ENCODE data around the gene CORO2B.

The CORO2B gene

DNA sequence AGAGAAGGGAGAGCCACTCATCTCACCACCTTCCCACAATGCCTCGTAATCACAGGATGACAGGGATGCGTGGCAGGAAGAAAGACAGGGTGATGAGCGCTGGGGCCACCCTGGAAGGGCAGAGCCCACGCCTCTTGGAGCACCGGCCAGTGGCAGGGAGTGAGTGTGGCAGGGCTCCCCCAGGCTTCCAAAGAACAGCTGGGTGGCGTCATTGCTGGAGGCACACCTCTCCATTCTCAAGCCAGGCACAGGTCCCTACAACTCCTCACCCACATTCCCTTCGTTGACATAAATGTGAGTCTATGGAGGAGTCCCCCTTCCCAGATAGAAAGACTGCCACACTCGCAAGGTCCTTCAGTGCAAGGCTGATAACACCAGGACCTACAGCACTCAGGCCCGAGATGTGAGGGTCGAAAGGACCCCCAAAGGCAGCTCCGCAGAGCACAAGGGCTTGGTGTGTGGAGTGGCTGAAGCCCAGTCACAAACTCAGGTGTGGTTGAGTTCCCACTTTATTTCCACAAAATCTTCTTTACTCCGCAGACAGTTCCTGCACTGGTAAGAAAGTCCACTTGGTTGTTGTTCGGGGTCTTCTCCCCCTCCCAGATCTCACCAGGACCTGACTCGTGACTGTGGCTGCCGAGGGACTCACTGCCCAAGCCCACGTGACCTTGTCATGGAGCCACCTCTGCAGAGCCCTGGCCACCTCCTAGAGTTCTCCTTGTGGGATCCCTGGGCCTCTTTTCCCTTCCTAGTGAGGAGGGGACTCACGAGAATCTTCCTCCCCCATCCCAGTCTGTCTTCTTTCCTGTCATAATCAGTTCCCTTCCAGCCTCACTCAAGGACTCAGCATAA, 22.4 kb upstream of the CORO2B start:
- no peaks in the 10 kb centered on the region for H3K4me1 ChIP-seq
- no peaks in the 10 kb centered on the region for H3K36me3 ChIP-seq (ENCODE audit: control insufficient read depth, insufficient read depth, low read length)
- no peak overlapping the region for H3K4me2 ChIP-seq (ENCODE audit: low read length)
- no peak overlapping the region for H3K4me3 ChIP-seq (ENCODE audit: low read depth, low read length)
- no peak overlapping the region for H3K27ac ChIP-seq
- no peaks in the 10 kb centered on the region for H3K27me3 ChIP-seq (ENCODE audit: control insufficient read depth, insufficient read depth, low read length)
- no peak overlapping the region for H3K9ac ChIP-seq
- H3K79me2 ChIP-seq: no peaks in the 10 kb centered on the region
- no peaks in the 10 kb centered on the region for H3K9me3 ChIP-seq (ENCODE audit: control insufficient read depth, low read length)
- TF ChIP-seq, protein P1, sequence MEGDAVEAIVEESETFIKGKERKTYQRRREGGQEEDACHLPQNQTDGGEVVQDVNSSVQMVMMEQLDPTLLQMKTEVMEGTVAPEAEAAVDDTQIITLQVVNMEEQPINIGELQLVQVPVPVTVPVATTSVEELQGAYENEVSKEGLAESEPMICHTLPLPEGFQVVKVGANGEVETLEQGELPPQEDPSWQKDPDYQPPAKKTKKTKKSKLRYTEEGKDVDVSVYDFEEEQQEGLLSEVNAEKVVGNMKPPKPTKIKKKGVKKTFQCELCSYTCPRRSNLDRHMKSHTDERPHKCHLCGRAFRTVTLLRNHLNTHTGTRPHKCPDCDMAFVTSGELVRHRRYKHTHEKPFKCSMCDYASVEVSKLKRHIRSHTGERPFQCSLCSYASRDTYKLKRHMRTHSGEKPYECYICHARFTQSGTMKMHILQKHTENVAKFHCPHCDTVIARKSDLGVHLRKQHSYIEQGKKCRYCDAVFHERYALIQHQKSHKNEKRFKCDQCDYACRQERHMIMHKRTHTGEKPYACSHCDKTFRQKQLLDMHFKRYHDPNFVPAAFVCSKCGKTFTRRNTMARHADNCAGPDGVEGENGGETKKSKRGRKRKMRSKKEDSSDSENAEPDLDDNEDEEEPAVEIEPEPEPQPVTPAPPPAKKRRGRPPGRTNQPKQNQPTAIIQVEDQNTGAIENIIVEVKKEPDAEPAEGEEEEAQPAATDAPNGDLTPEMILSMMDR (IDR thresholded peaks at IDR 0.05): no peak
- no peak overlapping the region for H2AFZ ChIP-seq

DNA sequence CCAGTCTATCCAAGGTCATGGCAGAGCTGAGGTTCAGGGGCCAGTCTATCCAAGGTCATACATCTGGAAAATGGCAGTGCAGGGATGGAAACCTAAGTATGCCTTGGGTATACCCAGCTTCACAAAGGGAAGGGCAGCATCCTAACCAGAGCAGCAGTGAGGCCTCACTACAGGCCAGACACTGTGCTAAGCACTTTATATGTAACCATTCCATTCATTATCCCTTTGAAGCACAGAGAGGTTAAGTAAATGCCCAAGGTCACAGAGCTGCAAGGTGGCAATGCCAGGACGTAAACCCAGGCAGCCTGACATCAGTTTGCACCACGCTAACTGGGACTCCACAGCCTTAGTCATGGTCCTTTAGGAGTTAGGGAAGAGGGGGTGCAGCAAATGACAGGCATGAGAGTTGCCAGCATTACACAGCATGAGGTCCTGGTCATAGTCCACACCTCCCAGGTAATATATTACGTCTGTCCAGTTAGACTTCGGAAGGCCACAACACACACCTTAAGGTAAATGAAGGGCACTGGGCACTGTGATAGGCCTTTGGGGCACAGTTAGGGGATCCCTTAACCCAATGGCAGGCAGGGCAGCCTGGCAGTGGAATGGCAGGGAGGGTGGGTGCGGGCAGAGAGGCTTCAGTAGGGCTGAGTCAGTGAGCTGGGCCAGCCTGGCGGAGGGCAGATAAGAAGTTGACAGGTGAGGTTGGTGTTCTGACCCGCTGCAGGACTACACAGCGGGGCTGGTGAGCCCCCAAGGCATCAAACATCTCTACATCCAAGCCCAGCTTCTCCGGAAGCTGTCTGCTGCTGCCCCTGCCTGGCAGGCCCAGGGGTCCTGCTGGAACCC, 21.1 kb upstream of the CORO2B start:
- no peak overlapping the region for H3K4me3 ChIP-seq (ENCODE audit: low read depth, low read length)
- no peak overlapping the region for H3K27ac ChIP-seq
- no peaks in the 10 kb centered on the region for H3K36me3 ChIP-seq (ENCODE audit: control insufficient read depth, insufficient read depth, low read length)
- H2AFZ ChIP-seq: no peak overlapping the region
- no peaks in the 10 kb centered on the region for H3K9me3 ChIP-seq (ENCODE audit: control insufficient read depth, low read length)
- TF ChIP-seq, protein P1 (IDR thresholded peaks at IDR 0.05): no peak
- no peak overlapping the region for H3K4me2 ChIP-seq (ENCODE audit: low read length)
- no peaks in the 10 kb centered on the region for H3K79me2 ChIP-seq
- no peaks in the 10 kb centered on the region for H3K27me3 ChIP-seq (ENCODE audit: control insufficient read depth, insufficient read depth, low read length)
- no peak overlapping the region for H3K9ac ChIP-seq
- no peaks in the 10 kb centered on the region for H3K4me1 ChIP-seq

DNA sequence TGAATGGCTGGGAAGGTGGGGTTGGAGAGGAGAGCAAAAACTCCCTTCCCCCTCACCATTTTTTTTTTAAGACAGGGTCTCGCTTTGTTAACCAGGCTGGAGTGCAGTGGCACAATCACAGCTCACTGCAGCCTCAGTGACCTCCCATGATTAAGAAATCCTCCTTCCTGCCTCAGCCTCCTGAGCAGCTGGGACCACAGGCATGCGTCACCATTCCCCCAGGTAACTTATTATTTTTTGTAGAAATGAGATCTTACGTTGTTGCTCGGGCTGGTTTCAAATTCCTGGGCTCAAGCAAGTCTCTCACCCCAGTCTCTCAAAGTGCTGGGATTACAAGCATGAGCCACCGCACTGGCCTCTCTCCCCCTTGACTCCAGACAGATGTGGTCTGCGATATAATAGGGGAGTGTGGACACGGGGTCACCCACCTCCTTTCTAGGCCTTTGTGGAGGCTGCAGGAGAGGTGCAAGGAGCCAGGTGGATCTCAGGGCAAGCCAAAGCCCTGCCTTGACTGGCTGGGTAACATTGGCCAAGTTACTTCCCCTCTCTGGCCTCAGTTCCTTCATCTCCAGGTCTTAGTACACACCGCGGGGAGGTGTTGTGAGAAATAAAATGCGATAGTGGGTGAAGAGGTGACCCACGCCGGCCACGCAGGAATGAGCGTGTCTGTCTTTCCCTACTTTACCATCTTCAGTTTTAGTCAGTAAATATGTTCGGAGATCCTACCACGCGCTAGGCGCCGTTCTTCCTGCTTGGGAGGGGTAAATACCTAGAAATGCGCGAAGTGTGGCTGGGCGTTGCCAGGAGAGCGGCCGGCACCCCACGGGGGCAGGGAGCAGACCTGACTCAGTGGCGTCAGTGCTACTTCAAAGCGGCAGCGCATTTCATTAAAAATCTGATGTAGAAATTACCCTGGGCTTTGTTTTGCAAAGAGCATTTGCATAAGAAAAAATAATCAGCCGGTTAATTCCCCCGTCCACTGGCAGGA, 20.2 kb upstream of the CORO2B start:
- H3K36me3 ChIP-seq (ENCODE audit: control insufficient read depth, insufficient read depth, low read length): no peaks in the 10 kb centered on the region
- no peaks in the 10 kb centered on the region for H3K79me2 ChIP-seq
- H3K27me3 ChIP-seq (ENCODE audit: control insufficient read depth, insufficient read depth, low read length): no peaks in the 10 kb centered on the region
- H3K4me1 ChIP-seq: no peaks in the 10 kb centered on the region
- H2AFZ ChIP-seq: peak overlapping the region; percentile 68
- TF ChIP-seq, protein P1 (IDR thresholded peaks at IDR 0.05): no peak
- no peak overlapping the region for H3K27ac ChIP-seq
- no peaks in the 10 kb centered on the region for H3K9me3 ChIP-seq (ENCODE audit: control insufficient read depth, low read length)
- H3K9ac ChIP-seq: no peak overlapping the region
- no peak overlapping the region for H3K4me2 ChIP-seq (ENCODE audit: low read length)
- H3K4me3 ChIP-seq (ENCODE audit: low read depth, low read length): no peak overlapping the region

DNA sequence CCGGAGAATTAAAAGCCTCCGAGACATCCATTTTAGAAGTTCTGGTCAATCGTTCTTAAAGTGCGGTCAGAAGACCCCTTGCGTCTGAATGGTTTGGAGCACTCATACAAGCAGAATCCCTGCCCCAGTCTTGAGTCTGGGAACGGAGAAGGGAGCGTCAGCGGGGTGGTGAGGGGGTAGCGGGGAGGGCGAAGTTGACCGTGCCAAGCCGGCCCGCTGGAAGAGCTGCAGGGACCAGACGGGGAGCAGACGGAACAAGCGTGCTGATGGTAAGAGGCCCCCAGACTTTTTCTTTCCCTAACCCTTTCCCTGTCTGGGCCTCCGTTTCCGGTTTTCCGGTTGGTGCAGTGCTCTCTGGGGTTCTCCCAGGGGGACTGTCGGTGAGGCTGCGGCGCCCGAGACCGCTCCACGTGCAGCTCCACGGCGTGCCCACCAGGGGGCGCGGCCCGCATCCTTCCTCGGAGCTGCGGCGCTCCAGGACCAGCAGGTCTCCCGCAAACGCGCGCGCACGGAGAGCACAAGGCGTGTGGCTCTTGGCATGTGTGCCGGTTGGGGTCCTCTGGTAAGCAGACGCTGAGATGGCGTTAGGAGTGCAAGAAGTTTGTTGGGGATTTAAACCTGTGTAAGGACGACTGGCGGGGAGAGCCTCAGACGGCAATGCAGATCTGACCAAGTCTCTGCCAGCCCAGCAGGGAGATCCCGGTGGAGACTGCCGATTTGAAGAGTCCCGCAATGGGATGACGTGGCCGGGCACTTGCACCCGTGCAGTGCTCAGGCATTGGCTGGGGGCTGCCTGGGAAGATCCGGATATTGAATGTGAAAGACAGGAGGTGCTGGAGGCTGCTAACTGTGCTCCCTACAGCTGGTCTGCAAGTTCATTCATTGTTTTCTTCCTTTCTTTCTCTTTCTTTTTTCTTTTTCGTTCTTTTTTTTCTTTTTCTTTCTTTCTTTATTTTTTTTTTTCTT, 19.2 kb upstream of the CORO2B start:
- Histone ChIP-seq H3K27ac (no peak overlapping the region), H3K4me2 (ENCODE audit: low read length) (peak overlapping the region; percentile 78), H2AFZ (peak overlapping the region; percentile 68), H3K9me3 (ENCODE audit: control insufficient read depth, low read length) (no peaks in the 10 kb centered on the region), H3K27me3 (ENCODE audit: control insufficient read depth, insufficient read depth, low read length) (no peaks in the 10 kb centered on the region), H3K4me1 (no peaks in the 10 kb centered on the region), H3K79me2 (no peaks in the 10 kb centered on the region), H3K4me3 (ENCODE audit: low read depth, low read length) (peak overlapping the region; percentile 40), H3K36me3 (ENCODE audit: control insufficient read depth, insufficient read depth, low read length) (no peaks in the 10 kb centered on the region), H3K9ac (no peak overlapping the region)
- TF ChIP-seq, protein P1 (IDR thresholded peaks at IDR 0.05): peak; percentile 85

Measured in parathyroid adenoma (tissue), 2 donors.